Endothelial cell of umbilical vein (primary cell): Measurements from ENCODE around the gene GC. TPM values are rescaled to one million over a fixed set of nuclear protein-coding genes. Genes with fewer than 3 reads are reported as not detected.

ENCODE experiments used
- BruUV-seq: library from RNA; stranded (reverse); fragments of 400-500 nt; replicated peaks from 2 replicates; lab custom pipeline; 2021; lab: Mats Ljungman, UMichigan
- CTCF ChIA-PET: fragments of 300-600, 350-600 bp; sonication (Branson Sonifier 250); formaldehyde crosslinking; loops from one replicate; lab custom pipeline; 2021; ENCODE audit warnings: antibody characterized with exemption, inconsistent platforms; lab: Charles Lee
- POLR2A ChIA-PET: fragments of 300-600, 350-600 bp; sonication (Branson Sonifier 250); formaldehyde crosslinking; loops from one replicate; lab custom pipeline; 2021; ENCODE audit warnings: antibody characterized with exemption, inconsistent platforms; lab: Charles Lee
- DNase-seq: peaks from one replicate; pipeline ENCODE4 v3.0.0-alpha.2; 2011; ENCODE audit warnings: low read depth, low spot score
- FAIRE-seq: peaks from 2 replicates; lab custom pipeline; 2011; peaks lifted over from hg19 to GRCh38; lab: Jason Lieb, UNC
- H2AFZ ChIP-seq: 2 replicates; pipeline ENCODE4 v1.6.0; 2012; ENCODE audit warnings: low read depth, low read length, control low read depth, inconsistent platforms
- H3K27ac ChIP-seq: 2 replicates; pipeline ENCODE4 v1.5.1; 2011; ENCODE audit warnings: low read depth, mild to moderate bottlenecking, control low read depth, low read length, moderate library complexity; ENCODE audit not compliant: insufficient read depth
- H3K27me3 ChIP-seq, 2 experiments: 2 replicates each; pipeline versions ENCODE4 v1.6.0 to v1.6.1; 2011; ENCODE audit warnings: low read length in 2 of 2, mixed read lengths in 1 of 2; ENCODE audit not compliant: control insufficient read depth in 2 of 2, insufficient read depth in 2 of 2
- H3K36me3 ChIP-seq, 2 experiments: 2 replicates in 1 of 2; 3 replicates in 1 of 2; pipeline ENCODE4 v1.5.1; 2011; ENCODE audit warnings: low read length in 2 of 2, mild to moderate bottlenecking in 1 of 2, moderate library complexity in 1 of 2; ENCODE audit not compliant: control insufficient read depth in 2 of 2, insufficient read depth in 2 of 2; ENCODE audit errors: extremely low read depth in 1 of 2
- H3K4me1 ChIP-seq: 3 replicates; pipeline ENCODE4 v1.5.1; 2011; ENCODE audit warnings: mild to moderate bottlenecking, low read length; ENCODE audit not compliant: control insufficient read depth, insufficient read depth; ENCODE audit errors: extremely low read depth
- H3K4me2 ChIP-seq: 2 replicates; pipeline ENCODE4 v1.6.1; 2011; ENCODE audit warnings: low read length, control low read depth, mixed read lengths; ENCODE audit not compliant: insufficient read depth
- H3K4me3 ChIP-seq, 3 experiments: fragments of 200-600 bp in 1 of 3; sonication (generic), shearing (Covaris generic) in 1 of 3; replicated peaks in 1 of 3; 2 replicates each; pipeline ENCODE4 v1.5.1; 2011 to 2016; ENCODE audit warnings: control low read depth in 3 of 3, low read length in 3 of 3, mild to moderate bottlenecking in 2 of 3, inconsistent platforms in 1 of 3, low read depth in 1 of 3, moderate library complexity in 1 of 3; ENCODE audit not compliant: insufficient read depth in 1 of 3
- H3K79me2 ChIP-seq: 2 replicates; pipeline ENCODE4 v1.6.0; 2012; ENCODE audit warnings: low read length, inconsistent platforms; ENCODE audit not compliant: control insufficient read depth, insufficient read depth
- H3K9ac ChIP-seq: replicated peaks from 2 replicates; pipeline ENCODE3; 2011; ENCODE audit warnings: low read length, control low read depth; ENCODE audit not compliant: insufficient read depth; ENCODE audit errors: extremely low read depth
- H3K9me1 ChIP-seq: replicated peaks from 3 replicates; pipeline ENCODE4 v1.6.0; 2011; ENCODE audit warnings: mild to moderate bottlenecking, low read length; ENCODE audit not compliant: control insufficient read depth, insufficient read depth; ENCODE audit errors: extremely low read depth
- H3K9me3 ChIP-seq: replicated peaks from 2 replicates; pipeline ENCODE4 v1.5.1; 2012; ENCODE audit warnings: low read length, inconsistent platforms; ENCODE audit not compliant: control insufficient read depth, insufficient read depth
- H4K20me1 ChIP-seq: replicated peaks from 2 replicates; pipeline ENCODE3; 2011; ENCODE audit warnings: mild to moderate bottlenecking, low read length; ENCODE audit not compliant: control insufficient read depth, insufficient read depth; ENCODE audit errors: extremely low read depth
- EZH2 ChIP-seq: IDR thresholded peaks from 2 replicates; pipeline ENCODE4 v1.6.1; 2012; ENCODE audit warnings: borderline replicate concordance, low read depth, mild to moderate bottlenecking, moderate library complexity, low read length, inconsistent platforms; ENCODE audit not compliant: severe bottlenecking
- FOS ChIP-seq: IDR thresholded peaks from 2 replicates; pipeline ENCODE4 v1.6.1; 2011; ENCODE audit warnings: mild to moderate bottlenecking, low read length, moderate library complexity, borderline replicate concordance; ENCODE audit not compliant: insufficient read depth
- GATA2 ChIP-seq: IDR thresholded peaks from 2 replicates; pipeline ENCODE4 v1.7.0; 2011; ENCODE audit warnings: low read depth, mild to moderate bottlenecking, moderate library complexity, mixed read lengths, low read length; ENCODE audit not compliant: insufficient read length, insufficient read depth
- JUN ChIP-seq: IDR thresholded peaks from 2 replicates; pipeline ENCODE4 v1.6.1; 2011; ENCODE audit warnings: borderline replicate concordance, low read depth; ENCODE audit not compliant: insufficient read length, insufficient read depth
- MAX ChIP-seq: IDR thresholded peaks from 2 replicates; pipeline ENCODE4 v1.6.1; 2011; ENCODE audit not compliant: insufficient read depth, insufficient read length
- MYC ChIP-seq: IDR thresholded peaks from one replicate; pipeline ENCODE4 v1.6.1; 2011; ENCODE audit warnings: mild to moderate bottlenecking, low read depth, low read length
- POLR2A ChIP-seq: IDR thresholded peaks from 2 replicates; pipeline ENCODE4 v1.6.1; 2012; ENCODE audit warnings: low read depth, mild to moderate bottlenecking, control low read depth, low read length
- POLR2AphosphoS5 ChIP-seq: IDR thresholded peaks from 2 replicates; pipeline ENCODE4 v1.6.1; 2012; ENCODE audit warnings: low read depth, mild to moderate bottlenecking, control low read depth, low read length, moderate library complexity; ENCODE audit not compliant: insufficient read depth
- dilution Hi-C: fragments of 300-500 bp; cut with MboI; formaldehyde crosslinking; loops from one replicate; pipeline ENCODE4 v1.15.0; 2019; ENCODE audit warnings: low sequenced_read_pairs; ENCODE audit not compliant: extremely low pct_ligation_motif_present
- intact Hi-C: fragments of 100-400 bp; cut with micrococcal nuclease; formaldehyde crosslinking; loops from one replicate; pipeline ENCODE4 v1.10.0; 2022
- polyA plus RNA-seq, 4 experiments: library from polyadenylated mRNA; depleted of rRNA in 3 of 4; stranded (reverse) in 3 of 4; unstranded in 1 of 4; fragments of >200 nt; gene quantifications; 2 replicates each; pipeline versions ENCODE4 v1.2.1 to v1.2.3, GENCODE V29; 2011 to 2012; ENCODE audit warnings: missing spikeins in 1 of 4
- total RNA-seq: library from RNA; stranded (reverse); gene quantifications from 2 replicates; pipeline ENCODE4 v1.2.3, GENCODE V29; 2021
- TF ChIP-seq, protein P1 (sequence below), 2 donors: IDR thresholded peaks; 1 replicate in 1 of 2; 2 replicates in 1 of 2; pipeline ENCODE4 v1.5.1; 2011; ENCODE audit warnings: low read length in 2 of 2, mild to moderate bottlenecking in 2 of 2, moderate library complexity in 2 of 2, control low read depth in 1 of 2, inconsistent platforms in 1 of 2, low read depth in 1 of 2; ENCODE audit not compliant: insufficient read depth in 1 of 2; ENCODE audit errors: extremely low read depth in 1 of 2

Gene GC
- total and polyA plus RNA-seq, 2 donors (not counting 3 experiments of a cell fraction or from before 2014, with no cell fraction given): not detected

DNA sequence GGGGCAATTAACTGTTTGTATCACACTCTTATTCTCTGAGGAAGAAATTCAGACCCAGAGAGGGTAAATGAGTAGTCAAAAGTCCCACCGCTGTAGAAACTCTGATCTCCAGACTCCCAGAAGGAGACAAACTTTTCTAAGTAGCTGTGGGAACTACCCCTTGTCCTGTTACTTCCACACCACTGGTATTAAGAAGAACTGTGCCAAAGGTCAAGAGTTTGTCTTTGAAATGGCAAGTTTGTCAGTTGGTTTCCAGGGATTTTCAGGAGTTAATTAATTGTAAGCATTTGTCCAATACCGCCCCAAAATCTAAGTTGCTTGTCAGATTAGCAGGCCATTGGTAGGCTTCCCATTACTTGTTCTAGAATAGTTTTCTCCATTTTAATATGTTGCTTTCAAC lies 85.7 kb downstream of the GC start:
- Histone ChIP-seq H2AFZ (no peak overlapping the region), H3K36me3 (no peaks in the 10 kb centered on the region), H3K4me1 (no peaks in the 10 kb centered on the region), H3K9me1 (no peaks in the 10 kb centered on the region), H3K27me3 (no peaks in the 10 kb centered on the region), H3K4me2 (no peak overlapping the region), H3K79me2 (no peaks in the 10 kb centered on the region), H4K20me1 (no peaks in the 10 kb centered on the region), H3K9ac (no peak overlapping the region), H3K27ac (no peak overlapping the region), H3K4me3 (no peak overlapping the region), H3K9me3 (no peaks in the 10 kb centered on the region)
- dilution Hi-C loops (no loop called here), intact Hi-C loops (no loop called here)
- ChIA-PET POLR2A (no interaction called here), CTCF (no interaction called here)
- no TSS peak for BruUV-seq
- FAIRE-seq: no peak
- TF ChIP-seq FOS (no peak), POLR2AphosphoS5 (no peak), JUN (no peak), MAX (no peak), GATA2 (no peak), MYC (no peak), EZH2 (no peak), POLR2A (no peak)
- TF ChIP-seq, protein P1, sequence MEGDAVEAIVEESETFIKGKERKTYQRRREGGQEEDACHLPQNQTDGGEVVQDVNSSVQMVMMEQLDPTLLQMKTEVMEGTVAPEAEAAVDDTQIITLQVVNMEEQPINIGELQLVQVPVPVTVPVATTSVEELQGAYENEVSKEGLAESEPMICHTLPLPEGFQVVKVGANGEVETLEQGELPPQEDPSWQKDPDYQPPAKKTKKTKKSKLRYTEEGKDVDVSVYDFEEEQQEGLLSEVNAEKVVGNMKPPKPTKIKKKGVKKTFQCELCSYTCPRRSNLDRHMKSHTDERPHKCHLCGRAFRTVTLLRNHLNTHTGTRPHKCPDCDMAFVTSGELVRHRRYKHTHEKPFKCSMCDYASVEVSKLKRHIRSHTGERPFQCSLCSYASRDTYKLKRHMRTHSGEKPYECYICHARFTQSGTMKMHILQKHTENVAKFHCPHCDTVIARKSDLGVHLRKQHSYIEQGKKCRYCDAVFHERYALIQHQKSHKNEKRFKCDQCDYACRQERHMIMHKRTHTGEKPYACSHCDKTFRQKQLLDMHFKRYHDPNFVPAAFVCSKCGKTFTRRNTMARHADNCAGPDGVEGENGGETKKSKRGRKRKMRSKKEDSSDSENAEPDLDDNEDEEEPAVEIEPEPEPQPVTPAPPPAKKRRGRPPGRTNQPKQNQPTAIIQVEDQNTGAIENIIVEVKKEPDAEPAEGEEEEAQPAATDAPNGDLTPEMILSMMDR (IDR thresholded peaks at IDR 0.05; ENCODE audit: extremely low read depth in 1 of 2, insufficient read depth in 1 of 2, low read depth in 1 of 2, low read length in 2 of 2): no peak
- no peak for DNase-seq
